PC-9 (cell line): ENCODE measurements around the gene TTLL1. TPM values are rescaled to one million over a fixed set of nuclear protein-coding genes. Genes with fewer than 3 reads are reported as not detected.
A peak's percentile ranks its signal among the peaks of the same experiment; 100 is the strongest.

Source experiments
- BruUV-seq: library from RNA; stranded (reverse); fragments of 400-500 nt; replicated peaks from 2 replicates; lab custom pipeline; 2021; lab: Mats Ljungman, UMichigan
- CTCF ChIA-PET: fragments of 300-600 bp; sonication (Branson Sonifier 250); formaldehyde crosslinking; loops from one replicate; lab custom pipeline; 2022; ENCODE audit warnings: antibody characterized with exemption; lab: Charles Lee
- POLR2A ChIA-PET: fragments of 300-600 bp; sonication (Branson Sonifier 250); formaldehyde crosslinking; loops from one replicate; lab custom pipeline; 2022; ENCODE audit warnings: antibody characterized with exemption; ENCODE audit not compliant: unreplicated experiment; lab: Charles Lee
- DNase-seq, 2 experiments: peaks; one replicate each; pipeline versions ENCODE4 v3.0.0 to v3.0.0-alpha.2; 2015 to 2022; ENCODE audit warnings: mixed read lengths in 1 of 2
- H2AFZ ChIP-seq: fragments of 200-600 bp; sonication (generic); 2 replicates; pipeline ENCODE4 v1.8.1; 2017; ENCODE audit warnings: antibody characterized with exemption
- H3F3A ChIP-seq: fragments of 200-600 bp; sonication (generic); 2 replicates; pipeline ENCODE4 v1.8.1; 2017; ENCODE audit warnings: antibody characterized with exemption, mild to moderate bottlenecking, low read depth; ENCODE audit not compliant: insufficient read depth
- H3K27ac ChIP-seq: fragments of 200-600 bp; sonication (generic); 2 replicates; pipeline ENCODE4 v1.6.1; 2016; ENCODE audit warnings: mixed run types
- H3K27me3 ChIP-seq: fragments of 200-600 bp; sonication (generic); 2 replicates; pipeline ENCODE4 v1.6.1; 2016; ENCODE audit warnings: low read depth, mixed run types; ENCODE audit not compliant: insufficient read depth
- H3K36me3 ChIP-seq: fragments of 200-600 bp; sonication (generic); 2 replicates; pipeline ENCODE4 v1.6.1; 2016; ENCODE audit warnings: low read depth, mixed run types
- H3K4me1 ChIP-seq: fragments of 200-600 bp; sonication (generic); replicated peaks from 2 replicates; pipeline ENCODE4 v1.6.1; 2016; ENCODE audit warnings: mixed run types; ENCODE audit not compliant: insufficient read depth
- H3K4me2 ChIP-seq: fragments of 200-600 bp; sonication (generic); 2 replicates; pipeline ENCODE4 v1.6.1; 2017; ENCODE audit warnings: mixed run types
- H3K4me3 ChIP-seq: fragments of 200-600 bp; sonication (generic); 2 replicates; pipeline ENCODE4 v1.6.1; 2016; ENCODE audit warnings: mixed run types
- H3K79me2 ChIP-seq: fragments of 200-600 bp; sonication (generic); 2 replicates; pipeline ENCODE4 v1.6.1; 2017; ENCODE audit warnings: low read depth, mixed run types
- H3K9me2 ChIP-seq: fragments of 200-600 bp; sonication (generic); 2 replicates; pipeline ENCODE4 v1.8.1; 2017; ENCODE audit warnings: mild to moderate bottlenecking; ENCODE audit not compliant: insufficient read depth
- H3K9me3 ChIP-seq: fragments of 200-600 bp; sonication (generic); 2 replicates; pipeline ENCODE4 v1.8.1; 2016; ENCODE audit warnings: low read depth; ENCODE audit not compliant: insufficient read depth
- H4K20me1 ChIP-seq: fragments of 200-600 bp; sonication (generic); 2 replicates; pipeline ENCODE4 v1.8.1; 2017; ENCODE audit not compliant: insufficient read depth
- EZH2 ChIP-seq: fragments of 200-600 bp; sonication (generic); IDR thresholded peaks from 2 replicates; pipeline ENCODE4 v1.8.0; 2017; ENCODE audit warnings: antibody characterized with exemption, low read depth
- intact Hi-C: fragments of 100-400 bp; cut with micrococcal nuclease; formaldehyde crosslinking; loops from one replicate; pipeline ENCODE4 v1.10.0; 2022; ENCODE audit not compliant: unreplicated experiment
- total RNA-seq: library from RNA; stranded (reverse); gene quantifications from 2 replicates; pipeline ENCODE4 v1.2.3, GENCODE V29; 2021
- TF ChIP-seq, protein P1 (sequence below): fragments of 200-600 bp; sonication (generic); conservative IDR thresholded peaks from 2 replicates; pipeline ENCODE4 v1.6.1; 2017; ENCODE audit warnings: mixed run types, antibody characterized with exemption, mild to moderate bottlenecking, moderate library complexity

The TTLL1 gene
- total RNA-seq, 1 experiment from 2014 or later, result 7.8 TPM

DNA sequence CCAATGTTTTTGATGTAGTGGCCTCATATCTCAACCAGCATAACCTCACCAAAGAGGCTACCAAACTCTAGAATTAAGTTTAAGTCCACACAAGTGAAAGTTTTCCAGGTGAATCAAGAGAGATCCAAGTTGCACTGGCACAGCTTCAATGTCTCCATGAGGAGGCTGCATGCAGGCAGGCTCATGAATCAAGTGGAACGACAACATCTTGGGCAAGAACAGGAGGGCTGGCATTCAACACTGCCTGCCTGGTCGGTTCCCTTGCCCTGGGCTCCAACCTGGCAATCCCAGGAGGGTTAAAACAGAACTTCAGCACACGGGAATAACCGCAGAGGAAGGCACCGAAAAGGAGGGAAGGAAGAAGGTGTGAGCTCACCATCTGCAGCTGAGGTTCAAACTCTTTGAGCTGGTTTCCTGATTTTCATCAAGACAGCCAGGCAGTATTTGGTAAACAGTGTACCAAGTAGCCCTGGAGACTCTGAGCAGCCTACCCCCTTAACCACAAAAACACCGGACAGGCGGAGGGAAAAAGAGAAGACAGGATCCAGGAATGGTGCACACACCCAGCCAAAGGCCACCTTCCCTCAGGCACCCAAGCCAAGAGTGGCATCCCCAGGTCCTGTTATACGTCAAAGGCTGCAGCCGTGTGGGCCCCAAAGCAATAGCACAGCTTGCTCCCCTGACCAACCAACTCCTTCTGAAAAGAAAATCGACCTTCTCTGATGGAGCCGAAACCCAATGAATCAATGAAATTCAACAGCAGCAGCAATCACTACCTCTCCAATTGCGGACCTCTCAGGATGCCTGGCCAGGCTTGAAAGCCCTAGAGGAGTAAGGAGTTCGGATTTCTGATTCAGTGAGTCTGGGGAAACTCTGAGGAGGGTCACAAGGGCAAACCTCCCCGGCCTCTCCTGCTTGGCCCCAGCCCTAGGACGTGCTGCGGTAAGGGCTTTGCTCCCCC is 75.6 kb downstream of the TTLL1 start:
- Histone ChIP-seq H3K79me2 (peaks cover 60% of the 10 kb centered on the region), H3K27ac (peak overlapping the region; percentile 45), H3K9me2 (no peaks in the 10 kb centered on the region), H3K36me3 (0 out of 2 replicates have a peak, but pooled peaks cover 3% of the 10 kb centered on the region), H2AFZ (no peak overlapping the region), H3K4me3 (peak overlapping the region; percentile 66), H3K9me3 (no peaks in the 10 kb centered on the region), H4K20me1 (peaks cover 25% of the 10 kb centered on the region), H3K4me2 (peak overlapping the region; percentile 99), H3F3A (peaks cover 37% of the 10 kb centered on the region; the same call in 1 of the 2 replicates), H3K4me1 (peaks cover 61% of the 10 kb centered on the region), H3K27me3 (no peaks in the 10 kb centered on the region)
- ChIA-PET POLR2A (interaction anchor here (0.6 to 1.5 kb wide), 8 partner anchors 15 to 1424 kb away, joined by 3 to 10 read pairs (median 4); partner anchors contain the start of gene PMM1), CTCF (interaction anchor here (0.8 to 1.2 kb wide), 2 partner anchors 19 to 146 kb away, joined by 3 to 10 read pairs; no protein-coding TSS in a partner anchor)
- DNase-seq, result peak; percentile 56 to 75
- intact Hi-C loops, result loop anchor here (2.0 to 5.0 kb wide), 5 partner anchors 19 to 151 kb away; no protein-coding TSS in a partner anchor
- TF ChIP-seq, protein P1, sequence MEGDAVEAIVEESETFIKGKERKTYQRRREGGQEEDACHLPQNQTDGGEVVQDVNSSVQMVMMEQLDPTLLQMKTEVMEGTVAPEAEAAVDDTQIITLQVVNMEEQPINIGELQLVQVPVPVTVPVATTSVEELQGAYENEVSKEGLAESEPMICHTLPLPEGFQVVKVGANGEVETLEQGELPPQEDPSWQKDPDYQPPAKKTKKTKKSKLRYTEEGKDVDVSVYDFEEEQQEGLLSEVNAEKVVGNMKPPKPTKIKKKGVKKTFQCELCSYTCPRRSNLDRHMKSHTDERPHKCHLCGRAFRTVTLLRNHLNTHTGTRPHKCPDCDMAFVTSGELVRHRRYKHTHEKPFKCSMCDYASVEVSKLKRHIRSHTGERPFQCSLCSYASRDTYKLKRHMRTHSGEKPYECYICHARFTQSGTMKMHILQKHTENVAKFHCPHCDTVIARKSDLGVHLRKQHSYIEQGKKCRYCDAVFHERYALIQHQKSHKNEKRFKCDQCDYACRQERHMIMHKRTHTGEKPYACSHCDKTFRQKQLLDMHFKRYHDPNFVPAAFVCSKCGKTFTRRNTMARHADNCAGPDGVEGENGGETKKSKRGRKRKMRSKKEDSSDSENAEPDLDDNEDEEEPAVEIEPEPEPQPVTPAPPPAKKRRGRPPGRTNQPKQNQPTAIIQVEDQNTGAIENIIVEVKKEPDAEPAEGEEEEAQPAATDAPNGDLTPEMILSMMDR, result no peak
- TF ChIP-seq EZH2, result no peak
- TSS peak; percentile 46 for BruUV-seq

DNA sequence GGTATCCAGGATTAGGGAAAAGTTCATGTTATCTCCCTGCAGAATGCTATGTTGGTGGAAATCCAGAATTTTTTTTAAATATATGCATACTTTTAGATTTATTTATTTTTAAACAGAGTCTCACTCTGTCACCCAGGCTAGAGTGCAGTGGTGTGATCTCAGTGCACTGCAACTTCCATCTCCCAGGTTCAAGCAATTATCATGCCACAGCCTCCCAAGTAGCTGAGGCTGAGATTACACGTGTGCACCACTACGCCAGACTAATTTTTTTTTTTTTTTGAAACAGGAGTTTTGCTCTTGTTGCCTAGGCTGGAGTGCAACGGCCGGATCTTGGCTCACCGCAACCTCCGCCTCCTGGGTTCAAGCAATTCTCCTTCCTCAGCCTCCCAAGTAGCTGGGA is 76.8 kb downstream of the TTLL1 start:
- intact Hi-C loops, result loop anchor here (5.0 kb wide), 4 partner anchors 35 to 150 kb away; no protein-coding TSS in a partner anchor
- Histone ChIP-seq H3K9me3 (no peaks in the 10 kb centered on the region), H3K79me2 (peaks cover 73% of the 10 kb centered on the region), H3K27me3 (no peaks in the 10 kb centered on the region), H3K4me2 (peak overlapping the region; percentile 99; the same call in 1 of the 2 replicates), H3F3A (peaks cover 34% of the 10 kb centered on the region; the same call in 1 of the 2 replicates), H3K36me3 (0 out of 2 replicates have a peak, but pooled peaks cover 4% of the 10 kb centered on the region), H4K20me1 (peaks cover 29% of the 10 kb centered on the region), H2AFZ (no peak overlapping the region), H3K4me3 (no peak overlapping the region), H3K9me2 (no peaks in the 10 kb centered on the region), H3K4me1 (peaks cover 68% of the 10 kb centered on the region), H3K27ac (no peak overlapping the region)
- DNase-seq, result no peak
- CTCF ChIA-PET, result no interaction called here
- BruUV-seq, result no TSS peak
- POLR2A ChIA-PET, result no interaction called here
- TF ChIP-seq, protein P1, result no peak
- TF ChIP-seq EZH2, result no peak

DNA sequence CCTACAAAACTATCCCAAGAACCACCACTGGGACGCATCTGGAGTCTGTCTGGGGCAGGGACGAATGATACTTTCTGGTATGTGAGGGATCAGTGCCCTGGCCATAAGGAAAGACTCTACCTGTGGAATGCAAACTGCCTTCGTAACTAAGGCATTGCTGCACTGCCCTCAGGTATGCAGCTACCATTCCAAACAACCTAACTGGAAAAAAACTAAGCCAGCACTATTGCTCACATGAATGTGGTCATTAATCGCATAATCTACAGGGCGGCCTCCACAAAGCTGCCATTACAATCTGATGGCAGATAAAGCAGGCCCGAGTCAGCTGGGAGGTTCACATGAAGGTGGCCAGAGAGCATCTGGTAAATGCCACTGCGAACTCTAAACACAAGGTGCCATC is 78.1 kb downstream of the TTLL1 start:
- Histone ChIP-seq H3K79me2 (peaks cover 86% of the 10 kb centered on the region), H3F3A (peaks cover 34% of the 10 kb centered on the region; the same call in 1 of the 2 replicates), H3K9me3 (no peaks in the 10 kb centered on the region), H3K36me3 (0 out of 2 replicates have a peak, but pooled peaks cover 4% of the 10 kb centered on the region), H2AFZ (no peak overlapping the region), H4K20me1 (peaks cover 29% of the 10 kb centered on the region), H3K4me1 (peaks cover 70% of the 10 kb centered on the region), H3K27me3 (no peaks in the 10 kb centered on the region), H3K4me3 (no peak overlapping the region), H3K9me2 (no peaks in the 10 kb centered on the region), H3K27ac (peak overlapping the region; percentile 53), H3K4me2 (peak overlapping the region; percentile 50)
- peak; percentile 76 to 95 for DNase-seq
- TF ChIP-seq, protein P1, result no peak
- no peak for TF ChIP-seq EZH2
- POLR2A ChIA-PET, result interaction anchor here (0.6 to 0.9 kb wide), 5 partner anchors 16 to 143 kb away, joined by 3 to 12 read pairs (median 9); no protein-coding TSS in a partner anchor
- CTCF ChIA-PET, result interaction anchor here (1.1 kb wide), 1 partner anchor 21 kb away, joined by 3 read pairs; no protein-coding TSS in a partner anchor
- no TSS peak for BruUV-seq
- intact Hi-C loops, result loop anchor here (1.0 to 5.0 kb wide), 6 partner anchors 21 to 149 kb away; partner anchors contain the start of gene TTLL1
